HG02970 (cell line): Measurements from ENCODE around the gene PAX8.

Source experiments
- ATAC-seq: cut with Tn5 transposase; IDR thresholded peaks from one replicate; pipeline ENCODE4 v1.9.1; 2021; ENCODE audit warnings: mild to moderate bottlenecking, moderate library complexity, moderate number of reproducible peaks; ENCODE audit not compliant: unreplicated experiment, low FRiP score

The PAX8 gene

DNA sequence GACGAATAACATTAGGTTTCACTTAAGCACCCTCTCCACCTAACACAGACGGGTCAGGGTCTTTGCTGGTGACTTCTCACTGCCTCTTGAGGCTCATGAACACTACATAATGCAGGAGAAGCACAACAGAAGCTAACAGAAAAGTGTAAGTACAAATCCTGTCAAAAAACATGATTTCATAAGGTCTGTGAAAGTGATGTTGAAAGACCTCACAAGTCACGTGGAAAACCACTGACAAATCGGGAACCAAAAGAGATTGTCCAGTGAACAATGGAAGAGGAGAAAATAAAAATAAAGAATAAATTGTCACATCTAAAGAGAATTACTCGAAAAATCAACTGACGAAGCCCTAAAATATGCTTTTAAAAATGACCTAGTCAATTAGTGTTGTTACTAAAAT lies 91.0 kb downstream of the PAX8 start:
- ATAC-seq: no peak

DNA sequence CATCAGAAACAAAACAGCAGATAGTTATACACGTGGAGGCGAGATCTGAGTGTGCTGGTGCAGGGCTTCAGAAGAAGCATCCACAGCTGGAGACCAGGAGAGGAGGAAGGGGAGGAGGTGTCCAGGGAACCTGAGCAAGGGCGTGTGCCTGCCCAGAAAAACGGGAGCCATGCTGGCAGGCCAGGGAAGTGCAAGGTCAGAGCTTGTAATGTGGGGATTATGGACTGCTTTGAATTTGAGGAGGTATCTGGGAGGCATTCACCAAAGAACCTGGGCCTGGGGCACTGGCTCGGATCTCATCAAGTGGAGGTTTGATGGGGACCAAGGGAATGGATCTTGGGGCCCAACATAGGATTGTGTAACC lies 92.3 kb downstream of the PAX8 start:
- no peak for ATAC-seq

DNA sequence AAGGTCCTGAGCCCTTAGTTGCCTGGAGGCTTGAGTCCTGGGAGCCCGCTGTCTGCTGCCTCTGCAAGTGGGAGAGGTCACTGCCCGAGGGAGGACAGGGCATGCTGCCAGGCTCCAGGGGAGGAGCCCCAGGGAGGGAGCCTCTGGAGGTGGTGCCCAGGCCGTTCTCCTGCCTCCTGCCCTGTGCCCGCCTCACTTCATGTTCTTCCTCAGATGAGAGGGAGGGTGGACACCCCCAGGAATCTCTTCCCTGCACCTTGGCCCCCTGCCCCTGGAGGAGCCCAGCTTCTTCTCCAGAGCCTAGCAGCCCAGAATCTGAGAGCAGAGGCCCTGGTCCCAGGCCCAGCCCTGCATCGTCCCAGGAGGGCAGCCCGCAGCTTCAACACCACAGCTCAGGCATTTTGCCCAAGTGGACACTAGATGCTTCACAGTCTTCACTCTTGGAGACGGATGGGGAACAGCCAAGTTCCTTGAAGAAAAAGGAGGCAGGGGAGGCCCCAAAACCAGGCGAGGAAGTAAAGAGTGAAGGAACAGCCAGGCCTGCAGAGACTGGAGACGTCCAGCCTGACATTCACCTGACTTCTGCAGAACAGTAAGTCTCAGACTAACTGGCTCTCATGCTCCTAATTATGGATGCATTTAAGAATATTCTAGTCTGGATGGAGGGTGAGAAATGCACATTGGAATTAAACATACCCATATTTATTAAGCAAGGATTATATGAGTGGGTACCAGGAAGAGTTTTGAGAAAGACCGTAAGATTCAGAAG lies 92.9 kb downstream of the PAX8 start:
- ATAC-seq: no peak

DNA sequence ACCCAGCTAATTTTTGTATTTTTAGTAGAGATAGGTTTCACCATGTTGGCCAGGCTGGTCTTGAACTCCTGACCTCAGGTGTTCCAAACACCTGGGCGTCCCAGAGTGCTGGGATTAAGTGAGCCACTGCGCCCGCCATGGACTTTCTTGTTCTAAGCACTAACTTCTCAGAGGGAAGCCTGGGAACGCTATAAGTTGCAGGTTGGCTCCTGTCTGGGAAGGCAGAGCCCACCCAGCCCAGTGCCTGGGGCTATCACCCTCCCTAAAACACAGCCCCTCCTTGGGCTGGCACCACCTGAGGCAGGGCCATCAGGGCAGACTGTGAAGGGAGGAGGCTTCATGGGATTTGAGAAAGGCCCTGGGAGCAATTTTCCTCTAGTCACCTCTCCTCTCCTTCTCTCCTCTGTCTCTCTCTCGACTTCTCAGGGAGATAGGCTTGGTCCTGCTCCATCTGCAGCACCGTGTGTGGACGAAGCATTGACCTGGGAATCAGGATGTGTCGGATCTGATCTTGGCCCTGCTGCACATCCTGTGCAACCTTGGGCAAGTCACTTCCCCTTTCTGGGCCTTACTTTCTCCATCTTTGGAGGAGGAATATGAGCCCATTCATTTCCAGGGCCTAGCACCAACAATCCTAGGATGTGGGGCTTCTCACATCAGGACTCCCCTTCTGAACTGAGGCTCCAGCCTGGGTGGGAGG lies 94.0 kb downstream of the PAX8 start:
- no peak for ATAC-seq

DNA sequence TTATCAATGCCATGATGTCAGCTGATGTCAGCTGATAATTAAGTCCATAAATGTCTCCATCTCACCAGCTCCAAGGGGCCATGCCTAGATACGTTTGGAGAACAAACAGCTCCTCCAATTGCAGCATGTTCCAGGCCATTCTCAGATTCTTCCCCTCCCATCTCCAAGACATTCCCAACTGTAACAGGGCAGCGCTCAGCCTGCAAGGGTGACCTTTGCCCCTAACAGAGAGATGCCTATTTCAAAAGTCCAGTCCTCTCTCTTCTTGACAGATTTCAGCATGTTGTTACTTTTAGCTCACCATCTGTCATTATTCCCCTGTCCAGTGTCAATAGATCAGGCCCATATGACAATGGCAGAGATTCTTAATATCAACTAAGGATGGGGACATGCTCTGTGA lies 95.0 kb downstream of the PAX8 start:
- no peak for ATAC-seq

DNA sequence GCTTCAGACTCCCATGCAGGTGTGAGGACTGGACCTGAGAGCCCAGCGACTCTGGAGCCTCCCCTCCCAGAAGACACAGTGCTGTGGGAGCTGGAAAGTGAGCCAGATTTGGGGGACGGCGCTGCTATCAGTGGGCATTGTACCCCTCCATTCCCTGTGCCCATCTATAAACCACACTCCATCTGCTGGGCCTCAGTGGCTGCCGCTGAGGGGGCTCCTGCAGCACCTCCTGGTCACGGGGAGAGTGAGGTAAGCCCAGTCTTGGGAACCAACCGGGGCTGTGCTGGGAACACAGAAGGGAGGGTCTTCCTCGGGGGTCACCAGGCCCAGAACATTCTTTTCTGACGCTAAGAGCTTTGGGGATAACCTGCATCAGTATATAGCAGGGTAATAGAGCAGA lies 95.5 kb downstream of the PAX8 start:
- ATAC-seq: no peak

DNA sequence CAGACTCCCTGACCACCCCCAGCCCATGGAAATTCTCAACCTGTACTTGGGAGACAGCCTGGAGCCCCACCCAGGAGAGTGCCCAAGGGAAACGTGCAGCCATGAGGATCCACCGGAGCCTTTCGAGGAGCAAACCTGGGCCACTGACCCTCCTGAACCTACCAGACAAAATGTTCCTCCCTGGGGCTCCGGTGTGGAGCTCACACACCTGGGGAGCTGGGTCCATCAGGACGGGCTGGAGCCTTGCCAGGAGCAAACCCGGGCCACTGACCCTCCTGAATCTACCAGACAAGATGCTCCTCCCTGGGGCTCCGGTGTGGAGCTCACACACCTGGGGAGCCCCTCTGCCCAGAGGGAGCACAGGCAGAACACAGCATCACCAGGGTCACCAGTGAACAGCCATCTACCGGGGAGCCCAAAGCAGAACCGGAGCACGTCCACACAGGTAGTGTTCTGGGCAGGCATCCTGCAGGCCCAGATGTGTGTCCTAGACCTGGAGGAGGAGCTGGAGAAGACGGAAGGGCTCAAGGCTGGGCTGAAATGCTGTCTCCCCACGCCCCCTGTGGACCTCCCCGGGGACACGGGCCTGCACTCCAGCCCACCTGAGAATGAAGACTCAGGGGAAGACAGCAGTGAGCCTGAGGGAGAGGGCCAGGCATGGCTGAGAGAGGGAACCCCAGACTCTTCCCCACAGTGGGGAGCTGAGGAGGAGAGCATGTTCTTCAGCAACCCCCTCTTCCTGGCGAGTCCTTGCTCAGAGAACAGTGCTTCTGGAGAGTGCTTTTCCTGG lies 96.1 kb downstream of the PAX8 start:
- ATAC-seq: no peak

DNA sequence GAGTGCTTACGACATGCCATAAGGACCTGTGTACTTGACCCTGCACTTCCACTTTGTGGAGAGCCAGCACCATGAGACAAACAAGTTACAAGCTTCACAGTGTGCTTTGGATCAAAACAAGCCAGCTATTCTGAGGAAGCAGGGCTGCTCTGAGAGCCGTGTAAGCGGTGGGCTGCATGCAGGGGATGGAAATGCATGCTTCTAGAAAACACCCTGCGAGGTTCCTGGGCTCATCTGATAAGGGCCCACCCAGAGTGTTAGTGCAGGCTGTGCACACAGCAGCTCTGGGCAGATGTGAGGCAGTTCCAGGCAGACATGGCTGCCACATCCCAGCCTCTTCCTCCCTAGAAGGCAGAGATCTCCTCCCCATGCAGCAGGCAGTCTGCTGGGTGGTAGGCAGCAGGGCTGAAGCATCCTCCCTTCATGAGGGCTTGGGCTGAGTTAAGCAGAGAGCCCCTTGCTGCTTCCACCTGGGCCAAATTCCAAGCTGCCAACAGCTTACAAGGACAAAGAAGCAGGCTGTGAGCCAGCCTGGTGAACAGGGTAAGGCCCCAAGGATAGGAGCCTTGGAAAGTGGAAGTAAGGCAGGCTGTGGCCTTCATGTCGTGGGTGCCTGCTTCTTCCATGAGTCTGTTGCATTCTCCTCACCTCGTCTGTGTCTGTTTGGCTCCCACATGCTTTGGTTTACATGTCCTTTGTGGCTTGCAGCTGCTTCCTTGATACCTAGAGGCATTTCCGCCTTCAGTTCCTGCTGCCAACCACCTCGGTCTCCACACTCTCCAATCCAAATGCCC lies 97.3 kb downstream of the PAX8 start:
- no peak for ATAC-seq

DNA sequence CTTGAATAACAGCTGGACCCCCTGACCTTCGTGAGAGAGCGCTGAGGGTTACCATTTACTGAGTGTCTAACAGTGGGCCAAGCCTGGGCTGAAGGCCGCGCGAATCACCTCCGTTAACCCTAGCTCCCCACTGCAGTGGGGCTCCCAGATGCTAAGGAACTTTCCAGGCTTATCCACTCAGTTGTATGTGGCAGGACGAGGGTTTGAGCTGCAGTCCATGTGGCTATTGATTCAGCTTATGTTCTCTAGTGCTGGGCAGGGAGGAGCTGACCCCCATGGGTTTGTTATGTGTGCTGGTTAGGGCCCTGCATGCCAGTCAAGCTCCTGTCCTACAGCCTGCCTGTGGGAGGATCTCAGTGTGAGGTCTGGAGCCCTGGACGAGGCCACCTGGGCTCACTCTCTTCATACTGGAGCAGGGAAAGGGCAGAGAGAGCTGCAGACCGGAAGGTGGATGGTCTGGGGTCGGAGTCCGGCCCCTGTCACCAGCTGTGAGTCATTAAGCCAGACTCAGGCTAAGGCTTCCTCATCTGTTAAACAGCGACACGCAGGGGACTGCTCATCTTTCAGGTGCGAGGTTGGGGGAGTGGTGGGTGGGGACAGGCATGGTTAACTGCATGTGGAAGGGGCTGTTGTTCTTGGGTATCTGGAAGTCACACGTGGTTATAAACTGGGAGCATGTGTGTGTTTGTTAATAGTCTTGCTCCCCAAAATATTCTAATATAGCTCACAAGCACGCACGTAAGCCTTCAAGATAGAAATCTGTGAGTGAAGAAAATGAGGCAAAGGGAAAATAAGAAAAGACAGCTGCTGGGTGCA lies 98.4 kb downstream of the PAX8 start:
- no peak for ATAC-seq

DNA sequence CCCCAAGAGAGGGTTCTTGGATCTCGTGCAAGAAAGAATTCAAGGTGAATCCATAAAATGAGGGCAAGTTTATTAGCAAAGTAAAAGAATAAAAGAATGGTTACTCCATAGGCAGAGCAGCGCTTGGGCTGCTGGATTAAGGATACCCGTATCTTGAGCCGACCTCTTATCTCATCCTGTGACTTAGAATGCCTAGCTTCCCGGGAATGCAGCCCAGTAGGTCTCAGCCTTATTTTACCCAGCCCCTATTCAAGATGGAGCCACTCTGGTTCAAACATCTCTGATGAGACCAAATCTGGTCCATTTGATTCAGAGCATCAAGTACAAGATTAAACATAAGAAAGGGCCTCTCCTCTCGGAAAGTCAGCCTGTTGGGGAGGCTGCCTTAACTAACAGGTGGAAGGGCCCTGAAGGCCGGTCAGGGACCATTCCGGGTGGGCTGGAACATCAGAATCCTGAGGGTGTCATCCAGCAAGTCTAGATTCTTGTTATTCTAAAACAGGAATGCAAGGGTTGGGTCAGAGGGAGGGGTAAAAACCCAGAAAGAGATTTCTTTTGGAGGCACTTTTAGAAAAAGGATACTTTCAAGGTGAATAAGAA lies 99.2 kb downstream of the PAX8 start:
- no peak for ATAC-seq

DNA sequence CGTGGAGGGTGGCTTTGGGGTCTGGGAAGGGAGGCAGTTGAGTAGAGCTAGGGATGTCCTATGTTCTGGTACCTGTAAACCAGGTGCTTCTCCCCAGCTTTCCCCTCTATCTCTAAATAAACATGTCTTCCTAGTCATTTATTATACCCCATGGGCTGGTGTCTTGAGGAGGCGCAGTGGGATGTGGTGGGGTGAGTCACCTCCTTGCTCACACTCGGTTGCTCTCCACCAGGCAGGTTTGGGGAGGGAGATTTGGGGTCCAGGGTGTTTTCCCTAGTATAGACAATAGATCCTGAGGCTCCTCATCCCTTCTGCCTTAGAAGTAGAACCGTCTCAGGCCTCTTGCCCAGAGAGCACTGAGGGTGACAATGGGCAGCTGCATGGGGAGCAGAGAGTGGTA lies 99.8 kb downstream of the PAX8 start:
- no peak for ATAC-seq

DNA sequence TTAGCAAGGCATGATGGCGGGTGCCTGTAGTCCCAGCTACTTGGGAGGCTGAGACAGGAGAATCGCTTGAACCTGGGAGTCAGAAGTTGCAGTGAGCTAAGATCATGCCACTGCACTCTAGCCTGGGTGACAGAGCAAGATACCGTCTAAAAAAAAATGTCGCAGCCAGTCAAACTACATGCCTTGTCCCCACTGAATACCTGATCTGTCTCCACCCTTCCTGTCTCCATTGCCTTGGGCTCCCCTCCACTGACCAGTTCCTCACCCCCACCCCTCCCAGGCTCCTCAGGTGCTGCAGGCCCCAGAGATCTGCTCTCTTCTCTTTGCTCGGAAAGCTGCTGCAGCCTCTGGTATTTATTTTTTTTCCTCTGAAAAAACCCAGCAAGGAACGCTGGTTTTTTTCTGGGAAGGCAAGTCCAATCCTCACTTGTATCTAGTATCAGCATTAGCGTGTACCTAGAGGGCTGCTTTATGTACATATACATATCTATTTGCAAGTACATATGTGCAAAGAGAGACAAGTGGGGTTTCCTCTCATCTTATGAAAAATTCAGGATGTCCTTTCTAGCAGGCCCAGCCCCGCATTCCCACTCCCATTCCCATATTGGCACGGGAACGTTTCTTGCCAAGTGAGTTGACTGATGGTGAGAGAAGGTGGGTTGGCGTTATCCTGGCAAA lies 100.5 kb downstream of the PAX8 start:
- no peak for ATAC-seq

DNA sequence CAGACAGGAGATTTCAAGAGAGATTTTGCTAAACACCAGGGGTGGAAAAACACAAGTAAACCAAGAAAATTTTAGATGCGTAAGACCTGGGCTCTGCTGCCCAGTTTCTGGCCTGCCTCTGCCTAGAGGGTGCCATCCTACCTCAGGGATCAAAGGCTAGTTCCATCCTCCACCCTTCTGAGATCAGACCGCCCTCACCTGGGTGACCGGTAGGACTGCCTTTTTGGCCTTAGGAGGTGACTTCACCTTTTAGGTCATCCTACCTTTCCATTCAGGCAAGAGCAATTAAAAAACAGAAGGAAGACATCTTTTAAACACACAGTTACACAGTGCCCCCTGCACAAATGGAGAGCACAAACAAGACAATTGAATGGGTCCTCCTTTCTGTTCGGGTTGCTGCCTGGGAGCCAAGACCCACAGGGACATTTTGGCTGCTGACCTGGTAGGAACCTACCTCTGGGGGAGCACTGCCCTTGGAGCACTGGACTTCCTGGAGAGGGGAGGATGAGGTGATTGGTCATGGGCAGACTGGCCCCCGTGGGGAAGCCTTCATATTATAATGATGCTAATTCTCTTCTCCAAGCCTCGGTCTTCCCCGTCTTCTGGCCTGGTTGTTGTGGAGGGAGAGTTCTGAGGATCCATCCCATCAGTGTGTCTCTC lies 101.9 kb downstream of the PAX8 start:
- ATAC-seq: no peak

DNA sequence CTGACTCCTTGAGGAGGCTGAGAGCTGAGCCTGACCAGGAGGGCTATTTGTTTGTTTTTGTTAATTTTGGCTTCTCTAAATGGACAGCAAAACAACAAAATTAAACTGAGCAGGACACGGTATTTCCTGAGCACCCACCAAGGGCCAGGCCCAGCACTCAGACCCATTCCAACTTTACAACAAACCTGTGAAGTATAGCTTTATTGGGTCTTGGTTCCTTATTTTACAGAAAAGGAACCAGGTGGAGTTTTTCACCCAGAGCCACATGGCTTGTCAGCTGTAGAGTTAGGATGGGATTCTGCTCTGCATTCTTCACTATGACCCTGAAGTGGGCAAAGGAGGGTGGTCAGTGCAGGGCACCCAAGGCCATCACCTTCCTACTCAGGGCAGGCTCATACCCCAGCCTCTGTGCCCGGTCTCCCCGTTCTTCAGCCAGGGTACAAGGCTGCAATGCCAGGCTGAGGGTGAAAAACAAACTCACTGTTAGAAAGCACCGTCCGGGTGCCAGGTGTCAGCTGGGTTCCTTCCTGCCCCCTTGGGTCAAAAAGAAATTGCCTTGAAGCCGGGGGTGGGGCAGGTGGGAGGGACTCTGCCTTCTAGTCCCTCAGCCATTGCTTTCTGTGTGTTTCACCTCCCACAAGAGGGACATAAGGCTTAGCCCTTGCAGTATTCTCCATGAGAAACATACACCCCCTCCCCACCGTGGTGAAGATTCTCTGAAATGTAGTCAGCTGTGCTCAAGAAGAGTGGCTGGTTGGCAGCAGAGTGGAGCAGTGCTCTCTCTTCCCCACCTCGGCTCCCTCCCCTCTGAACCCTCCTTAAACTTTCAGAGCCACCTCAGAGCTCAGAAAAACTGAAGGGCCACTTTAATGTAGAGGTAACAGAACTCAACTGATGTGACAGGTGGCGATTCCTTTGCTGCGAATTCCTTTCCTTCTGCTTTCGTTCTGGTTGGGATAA lies 102.7 kb downstream of the PAX8 start:
- no peak for ATAC-seq

DNA sequence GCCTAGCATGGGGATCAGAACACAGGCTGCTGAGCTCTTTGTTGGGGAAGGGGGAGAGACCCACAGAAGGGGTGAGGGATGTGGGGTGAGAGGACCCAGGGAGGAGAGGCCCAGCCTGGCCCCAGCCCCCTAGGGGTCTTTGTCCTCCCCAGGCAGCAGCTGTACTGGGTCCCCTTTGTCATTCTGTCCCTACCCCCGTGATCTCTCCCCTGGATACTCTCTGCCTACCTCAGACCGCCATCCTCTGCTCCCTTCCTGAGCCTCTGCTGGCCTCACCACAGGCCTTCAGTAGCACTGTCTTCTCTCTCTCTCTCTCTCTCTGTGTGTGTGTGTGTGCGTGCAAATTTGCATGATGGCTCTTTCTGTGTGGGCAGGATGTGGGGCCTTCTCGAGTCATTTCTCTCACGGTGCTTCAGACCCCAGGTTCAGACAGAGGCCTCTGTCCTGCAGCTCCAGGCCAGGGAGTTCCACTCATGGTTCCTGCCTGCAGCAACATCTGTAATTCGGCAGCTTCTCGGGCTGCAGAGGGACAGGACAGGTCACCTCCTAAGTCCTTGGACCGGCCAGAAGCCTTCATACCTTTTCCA lies 103.6 kb downstream of the PAX8 start:
- peak; percentile 64 for ATAC-seq

DNA sequence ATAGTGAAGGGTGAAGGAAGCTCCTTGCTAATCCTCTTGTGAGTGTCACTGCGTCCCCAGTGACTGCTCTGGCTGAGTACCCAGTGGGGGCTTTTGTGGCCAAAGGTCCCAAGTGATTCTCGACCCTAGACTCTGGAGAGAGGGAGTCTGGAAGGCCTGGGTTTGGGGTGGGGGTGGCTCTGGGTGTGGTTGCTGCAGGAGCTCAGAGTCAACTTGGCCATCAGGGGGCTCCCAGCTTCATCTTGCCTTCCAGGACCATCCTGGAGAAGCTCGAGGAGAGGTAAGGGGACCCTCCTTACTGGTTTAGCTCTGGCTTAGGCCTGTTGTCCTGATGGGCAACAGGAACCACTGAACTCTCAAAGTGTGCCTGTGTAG lies 104.4 kb downstream of the PAX8 start:
- ATAC-seq: peak; percentile 5
